GM23338 (cell line): ENCODE results near the gene AP1AR. TPM values are rescaled to one million over a fixed set of nuclear protein-coding genes. Genes with fewer than 3 reads are reported as not detected.
"Not testable (repeated sequence)": the region's sequence is repeated elsewhere in the genome, so short reads cannot be mapped to it uniquely, and the experiment has no call there.

Experiments
- ATAC-seq: fragments of 200-7000 bp; cut with Tn5 transposase; 3 replicates; pipeline ENCODE4 v1.9.1; 2020
- DNase-seq: peaks from one replicate; pipeline ENCODE4 v3.0.0-alpha.2; 2015; ENCODE audit warnings: low spot score
- H2AFZ ChIP-seq: fragments of 200-600 bp; sonication (generic); 2 replicates; pipeline ENCODE4 v1.8.0; 2016; ENCODE audit warnings: antibody characterized with exemption, mild to moderate bottlenecking, moderate library complexity
- H3F3A ChIP-seq: fragments of 200-600 bp; sonication (generic); replicated peaks from 2 replicates; pipeline ENCODE4 v1.8.0; 2017; ENCODE audit warnings: antibody characterized with exemption, mixed run types, low read depth
- H3K27ac ChIP-seq: fragments of 200-600 bp; sonication (generic); 2 replicates; pipeline ENCODE4 v1.6.1; 2016; ENCODE audit warnings: low read depth
- H3K27me3 ChIP-seq: fragments of 200-600 bp; sonication (generic); 2 replicates; pipeline ENCODE4 v1.8.0; 2016; ENCODE audit warnings: mild to moderate bottlenecking, mixed run types, moderate library complexity; ENCODE audit not compliant: insufficient read depth
- H3K36me3 ChIP-seq: fragments of 200-600 bp; sonication (generic); 2 replicates; pipeline ENCODE4 v1.8.0; 2016; ENCODE audit warnings: mild to moderate bottlenecking; ENCODE audit not compliant: insufficient read depth
- H3K4me1 ChIP-seq: fragments of 200-600 bp; sonication (generic); 2 replicates; pipeline ENCODE4 v1.8.0; 2016; ENCODE audit warnings: mild to moderate bottlenecking, moderate library complexity; ENCODE audit not compliant: insufficient read depth
- H3K4me2 ChIP-seq: fragments of 200-600 bp; sonication (generic); 2 replicates; pipeline ENCODE4 v1.7.1; 2017; ENCODE audit warnings: mixed run types
- H3K4me3 ChIP-seq: fragments of 200-600 bp; sonication (generic); 2 replicates; pipeline ENCODE4 v1.6.1; 2016; ENCODE audit warnings: mixed run types
- H3K79me2 ChIP-seq: fragments of 200-600 bp; sonication (generic); replicated peaks from 2 replicates; pipeline ENCODE4 v1.8.0; 2017; ENCODE audit warnings: mild to moderate bottlenecking; ENCODE audit not compliant: insufficient read depth
- H3K9me2 ChIP-seq: fragments of 200-600 bp; sonication (generic); 2 replicates; pipeline ENCODE4 v1.8.0; 2017; ENCODE audit not compliant: insufficient read depth
- H4K20me1 ChIP-seq: fragments of 200-600 bp; sonication (generic); replicated peaks from 2 replicates; pipeline ENCODE4 v1.8.0; 2017; ENCODE audit warnings: mild to moderate bottlenecking; ENCODE audit not compliant: insufficient read depth
- H3K27ac Mint-ChIP-seq: 2 replicates; pipeline ENCODE4 v1.8.0; 2020; ENCODE audit warnings: inconsistent platforms, mild to moderate bottlenecking, moderate library complexity, mixed read lengths
- H3K27me3 Mint-ChIP-seq: 3 replicates; pipeline ENCODE4 v1.8.0; 2022; ENCODE audit warnings: low read depth, mild to moderate bottlenecking, moderate library complexity, mixed read lengths, inconsistent platforms; ENCODE audit not compliant: insufficient read depth, poor library complexity
- H3K36me3 Mint-ChIP-seq: 3 replicates; pipeline ENCODE4 v1.8.0; 2021; ENCODE audit warnings: low read depth, mild to moderate bottlenecking, inconsistent platforms, moderate library complexity, mixed read lengths
- H3K4me1 Mint-ChIP-seq: 3 replicates; pipeline ENCODE4 v1.8.0; 2020; ENCODE audit warnings: mild to moderate bottlenecking, inconsistent platforms, mixed read lengths
- H3K4me3 Mint-ChIP-seq: 3 replicates; pipeline ENCODE4 v1.8.0; 2021; ENCODE audit warnings: moderate library complexity, mild to moderate bottlenecking, inconsistent platforms, mixed read lengths
- H3K9me3 Mint-ChIP-seq: 3 replicates; pipeline ENCODE4 v1.8.0; 2020; ENCODE audit warnings: moderate library complexity, mild to moderate bottlenecking, inconsistent platforms, mixed read lengths
- CREB1 ChIP-seq: fragments of 250-450 bp; sonication (Bioruptor Pico); IDR thresholded peaks from 2 replicates; pipeline ENCODE4 v1.5.0; 2020; ENCODE audit warnings: low read depth, mild to moderate bottlenecking, moderate library complexity
- CTCF ChIP-seq, 2 experiments: fragments of 200-600 bp in 1 of 2; sonication (generic) in 1 of 2; conservative IDR thresholded peaks; 2 replicates each; pipeline versions ENCODE4 v1.5.1 to v1.6.1; 2016 to 2017; ENCODE audit warnings: antibody characterized with exemption in 2 of 2, low read depth in 2 of 2, mild to moderate bottlenecking in 2 of 2, moderate library complexity in 1 of 2
- ETS1 ChIP-seq: IDR thresholded peaks from 2 replicates; pipeline ENCODE4 v1.6.1; 2016; ENCODE audit warnings: antibody characterized with exemption
- EZH2 ChIP-seq: fragments of 200-600 bp; sonication (generic); IDR thresholded peaks from one replicate; pipeline ENCODE4 v1.8.0; 2017; ENCODE audit warnings: antibody characterized with exemption, mild to moderate bottlenecking, low read depth; ENCODE audit not compliant: unreplicated experiment
- JUNB ChIP-seq: IDR thresholded peaks from one replicate; pipeline ENCODE4 v1.6.1; 2016; ENCODE audit warnings: antibody characterized with exemption; ENCODE audit not compliant: unreplicated experiment
- REST ChIP-seq: IDR thresholded peaks from one replicate; pipeline ENCODE4 v1.6.1; 2018; ENCODE audit warnings: antibody characterized with exemption; ENCODE audit not compliant: unreplicated experiment
- ZNF331 ChIP-seq: fragments of 250-450 bp; sonication (Bioruptor Pico); IDR thresholded peaks from 2 replicates; pipeline ENCODE4 v1.5.0; 2020; ENCODE audit warnings: low read depth, mild to moderate bottlenecking, moderate library complexity
- polyA plus RNA-seq: library from polyadenylated mRNA; unstranded; fragments of >200 nt; fragmentation: Nextera tagmentation; extraction: Ambion mirVana; gene quantifications from 2 replicates; pipeline ENCODE4 v1.2.1, GENCODE V29; 2016
- total RNA-seq: library from RNA; depleted of rRNA; stranded (reverse); fragments of >200 nt; shearing (Covaris generic); gene quantifications from 2 replicates; pipeline ENCODE4 v1.2.3, GENCODE V29; 2014

Gene AP1AR
- total and polyA plus RNA-seq, 2 experiments from 2014 or later = 17.5 to 28.0 TPM

GRCh38 chr4:112203593-112203992, 28.0 kb upstream of the AP1AR start:
- peaks cover 4% of the 10 kb centered on the region; the same call in 1 of the 2 replicates for H3K4me1 ChIP-seq
- Mint-ChIP-seq H3K9me3 (no peaks in the 10 kb centered on the region), H3K4me1 (peaks cover 9% of the 10 kb centered on the region), H3K4me3 (no peak overlapping the region), H3K36me3 (no peaks in the 10 kb centered on the region), H3K27ac (no peak overlapping the region), H3K27me3 (no peaks in the 10 kb centered on the region)
- no peaks in the 10 kb centered on the region for H3K36me3 ChIP-seq
- H3K27ac ChIP-seq = no peak overlapping the region
- H4K20me1 ChIP-seq = no peaks in the 10 kb centered on the region
- no peak overlapping the region for H3K4me2 ChIP-seq
- TF ChIP-seq ETS1 (no peak), ZNF331 (no peak), EZH2 (no peak), REST (no peak), CREB1 (CRISPR knock-in tag) (no peak), JUNB (no peak), CTCF (conservative IDR thresholded peaks at IDR 0.05; ENCODE audit: low read depth in 2 of 2) (no peak)
- ATAC-seq = no peak
- DNase-seq = no peak
- no peak overlapping the region for H2AFZ ChIP-seq
- no peaks in the 10 kb centered on the region for H3K79me2 ChIP-seq
- peaks cover 8% of the 10 kb centered on the region; the same call in 1 of the 2 replicates for H3K9me2 ChIP-seq
- no peak overlapping the region for H3K4me3 ChIP-seq
- H3K27me3 ChIP-seq = no peaks in the 10 kb centered on the region
- no peaks in the 10 kb centered on the region for H3F3A ChIP-seq

GRCh38 chr4:112206431-112206830, 25.2 kb upstream of the AP1AR start:
- Histone ChIP-seq H3K36me3 (no peaks in the 10 kb centered on the region), H3K27ac (no peak overlapping the region), H3K79me2 (no peaks in the 10 kb centered on the region), H3K4me1 (peaks cover 4% of the 10 kb centered on the region; the same call in 1 of the 2 replicates), H3K9me2 (peaks cover 8% of the 10 kb centered on the region; the same call in 1 of the 2 replicates), H3F3A (no peaks in the 10 kb centered on the region), H3K27me3 (no peaks in the 10 kb centered on the region), H2AFZ (no peak overlapping the region), H4K20me1 (no peaks in the 10 kb centered on the region), H3K4me2 (no peak overlapping the region), H3K4me3 (no peak overlapping the region)
- ATAC-seq (no peak), DNase-seq (no peak)
- H3K27ac Mint-ChIP-seq = no peak overlapping the region
- TF ChIP-seq CTCF (conservative IDR thresholded peaks at IDR 0.05; ENCODE audit: low read depth in 2 of 2) (no peak), CREB1 (CRISPR knock-in tag) (no peak)
- H3K36me3 Mint-ChIP-seq = no peaks in the 10 kb centered on the region
- no peaks in the 10 kb centered on the region for H3K9me3 Mint-ChIP-seq
- peaks cover 9% of the 10 kb centered on the region for H3K4me1 Mint-ChIP-seq
- H3K4me3 Mint-ChIP-seq = no peak overlapping the region
- peaks cover 1% of the 10 kb centered on the region for H3K27me3 Mint-ChIP-seq

GRCh38 chr4:112208137-112209095, 23.2 kb upstream of the AP1AR start:
- H3K27ac ChIP-seq, H2AFZ ChIP-seq, H3K4me3 ChIP-seq, H3K4me2 ChIP-seq, H3K27me3 Mint-ChIP-seq, H4K20me1 ChIP-seq, H3K36me3 ChIP-seq, H3F3A ChIP-seq, H3K27ac Mint-ChIP-seq, ATAC-seq, H3K79me2 ChIP-seq, H3K4me1 ChIP-seq, H3K4me1 Mint-ChIP-seq, H3K4me3 Mint-ChIP-seq, H3K9me3 Mint-ChIP-seq, DNase-seq, H3K9me2 ChIP-seq, H3K36me3 Mint-ChIP-seq, H3K27me3 ChIP-seq: not testable (repeated sequence)
